Measurements from ENCODE around the gene DSEL.

DSEL gene

GRCh38 chr18:67500522-67501205 lies 15.9 kb downstream of the DSEL start:
- no peak overlapping the region for H3K27ac ChIP-seq
- TF ChIP-seq ZFX (IDR thresholded peaks at IDR 0.05) = no peak
- TF ChIP-seq CTCF (conservative IDR thresholded peaks at IDR 0.05) = no peak

- TF ChIP-seq CTCF (conservative IDR thresholded peaks at IDR 0.05) = no peak
- no peak for TF ChIP-seq ZFX (IDR thresholded peaks at IDR 0.05)
- no peak overlapping the region for H3K27ac ChIP-seq
These were observed 20.1 kb downstream of the DSEL start for GRCh38 chr18:67496469-67496868.

GRCh38 chr18:67486534-67486933 lies 30.0 kb downstream of the DSEL start:
- TF ChIP-seq CTCF (conservative IDR thresholded peaks at IDR 0.05) (no peak), ZFX (IDR thresholded peaks at IDR 0.05) (no peak)
- H3K27ac ChIP-seq = no peak overlapping the region

- TF ChIP-seq CTCF (conservative IDR thresholded peaks at IDR 0.05) (no peak), ZFX (IDR thresholded peaks at IDR 0.05) (no peak)
- H3K27ac ChIP-seq = no peak overlapping the region
These were observed 30.9 kb downstream of the DSEL start for GRCh38 chr18:67485655-67486054.

DNA sequence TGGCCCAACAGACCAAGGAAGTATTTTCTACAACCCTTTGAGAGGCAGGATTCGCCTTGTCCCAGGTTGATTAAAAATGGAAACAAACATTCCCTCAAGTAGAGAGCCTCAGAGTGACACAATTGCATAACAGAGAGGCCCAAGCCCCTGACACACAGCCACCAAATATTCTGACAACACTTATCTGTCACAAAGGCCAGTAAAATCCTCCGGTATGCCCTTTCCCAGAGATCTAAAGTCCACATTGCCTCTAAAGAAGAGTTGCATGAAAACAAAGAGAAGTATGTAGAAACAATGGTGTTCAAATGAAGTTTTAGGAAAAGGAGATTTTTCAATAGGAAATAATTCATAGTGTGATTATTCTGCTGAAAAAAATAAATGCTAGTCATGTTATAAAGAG lies 32.1 kb downstream of the DSEL start:
- no peak overlapping the region for H3K27ac ChIP-seq
- no peak for TF ChIP-seq CTCF (conservative IDR thresholded peaks at IDR 0.05)
- no peak for TF ChIP-seq ZFX (IDR thresholded peaks at IDR 0.05)

GRCh38 chr18:67483952-67484351 lies 32.6 kb downstream of the DSEL start:
- H3K27ac ChIP-seq = no peak overlapping the region
- TF ChIP-seq ZFX (IDR thresholded peaks at IDR 0.05) (no peak), CTCF (conservative IDR thresholded peaks at IDR 0.05) (no peak)

DNA sequence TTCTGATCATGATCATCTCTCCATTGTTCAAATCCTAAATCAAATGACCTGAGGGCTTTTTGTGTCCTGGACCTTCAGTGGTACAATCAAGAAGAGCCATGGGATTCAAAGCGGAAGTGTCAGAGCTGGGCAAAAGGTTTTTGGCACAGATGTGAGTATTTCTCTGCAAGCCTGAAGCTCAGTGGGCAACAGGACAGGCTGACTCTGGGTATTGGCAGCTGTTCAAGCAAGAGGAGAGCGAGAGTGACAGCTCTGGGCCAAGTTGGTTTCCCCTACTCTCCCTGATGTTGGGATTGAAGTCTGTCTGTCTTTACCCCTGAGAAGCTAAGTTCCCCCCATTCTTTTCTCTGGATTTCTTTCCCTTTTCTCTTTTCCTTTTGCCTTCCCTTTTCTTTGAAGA lies 33.3 kb downstream of the DSEL start:
- TF ChIP-seq ZFX (IDR thresholded peaks at IDR 0.05) (no peak), CTCF (conservative IDR thresholded peaks at IDR 0.05) (no peak)
- no peak overlapping the region for H3K27ac ChIP-seq
